Measurements from ENCODE around the gene GNG13.

DNA sequence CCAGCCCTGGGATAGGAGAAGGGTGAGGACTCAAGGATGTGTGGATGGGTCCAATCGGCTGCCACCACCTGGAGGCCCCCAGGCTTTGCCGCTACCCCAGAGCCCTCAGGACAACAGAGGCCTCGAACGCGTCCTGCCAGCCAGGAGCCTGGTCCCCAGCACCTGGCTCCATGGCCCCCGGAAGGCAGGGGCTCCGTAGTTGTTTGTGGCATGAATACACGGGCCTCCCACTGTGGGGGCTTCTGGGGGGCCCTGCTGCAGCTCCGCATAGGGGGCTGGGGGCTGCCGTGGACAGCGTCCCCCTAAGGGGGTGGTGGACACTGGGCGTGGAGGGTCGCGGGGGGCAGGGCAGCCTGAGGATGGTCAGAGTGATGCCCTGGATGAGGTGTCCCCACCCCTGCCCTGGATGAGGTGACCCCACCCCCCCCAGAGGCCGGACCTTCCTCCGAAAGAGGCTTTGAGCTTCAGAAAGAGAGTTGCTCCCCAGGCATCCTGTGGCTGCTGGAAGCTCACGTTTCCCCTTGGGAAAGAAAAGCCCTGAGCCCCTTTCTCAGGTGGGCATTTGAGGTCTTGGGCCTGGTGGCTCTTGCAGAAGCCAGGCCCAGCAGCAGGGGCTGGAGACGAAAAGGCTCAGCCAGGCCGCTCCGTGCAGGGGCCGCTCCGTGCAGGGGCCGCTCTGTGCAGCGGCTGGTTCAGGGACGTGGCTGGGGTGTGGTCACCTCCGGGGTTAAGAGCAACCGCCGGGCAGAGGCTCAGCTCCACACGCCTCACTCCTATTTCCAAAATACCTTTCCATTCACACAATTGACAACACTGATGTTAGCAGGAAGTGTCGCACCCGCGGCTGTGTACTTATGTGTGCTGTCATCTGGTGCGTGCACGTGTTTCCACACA lies 40.3 kb upstream of the GNG13 start:
- no peak for TF ChIP-seq POLR2AphosphoS5 (IDR thresholded peaks at IDR 0.05)
- TF ChIP-seq, protein P1, sequence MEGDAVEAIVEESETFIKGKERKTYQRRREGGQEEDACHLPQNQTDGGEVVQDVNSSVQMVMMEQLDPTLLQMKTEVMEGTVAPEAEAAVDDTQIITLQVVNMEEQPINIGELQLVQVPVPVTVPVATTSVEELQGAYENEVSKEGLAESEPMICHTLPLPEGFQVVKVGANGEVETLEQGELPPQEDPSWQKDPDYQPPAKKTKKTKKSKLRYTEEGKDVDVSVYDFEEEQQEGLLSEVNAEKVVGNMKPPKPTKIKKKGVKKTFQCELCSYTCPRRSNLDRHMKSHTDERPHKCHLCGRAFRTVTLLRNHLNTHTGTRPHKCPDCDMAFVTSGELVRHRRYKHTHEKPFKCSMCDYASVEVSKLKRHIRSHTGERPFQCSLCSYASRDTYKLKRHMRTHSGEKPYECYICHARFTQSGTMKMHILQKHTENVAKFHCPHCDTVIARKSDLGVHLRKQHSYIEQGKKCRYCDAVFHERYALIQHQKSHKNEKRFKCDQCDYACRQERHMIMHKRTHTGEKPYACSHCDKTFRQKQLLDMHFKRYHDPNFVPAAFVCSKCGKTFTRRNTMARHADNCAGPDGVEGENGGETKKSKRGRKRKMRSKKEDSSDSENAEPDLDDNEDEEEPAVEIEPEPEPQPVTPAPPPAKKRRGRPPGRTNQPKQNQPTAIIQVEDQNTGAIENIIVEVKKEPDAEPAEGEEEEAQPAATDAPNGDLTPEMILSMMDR (IDR thresholded peaks at IDR 0.05): no peak
- TF ChIP-seq POLR2A (IDR thresholded peaks at IDR 0.05): no peak

Data from suprapubic skin (tissue), 4 donors.